ENCODE data around the gene USP25.
A peak's percentile ranks its signal among the peaks of the same experiment; 100 is the strongest.
"Not testable (repeated sequence)": the region's sequence is repeated elsewhere in the genome, so short reads cannot be mapped to it uniquely, and the experiment has no call there.

USP25 gene

GRCh38 chr21:15729346-15729673 is 472 bp upstream of the USP25 start:
- TF ChIP-seq, protein P1, sequence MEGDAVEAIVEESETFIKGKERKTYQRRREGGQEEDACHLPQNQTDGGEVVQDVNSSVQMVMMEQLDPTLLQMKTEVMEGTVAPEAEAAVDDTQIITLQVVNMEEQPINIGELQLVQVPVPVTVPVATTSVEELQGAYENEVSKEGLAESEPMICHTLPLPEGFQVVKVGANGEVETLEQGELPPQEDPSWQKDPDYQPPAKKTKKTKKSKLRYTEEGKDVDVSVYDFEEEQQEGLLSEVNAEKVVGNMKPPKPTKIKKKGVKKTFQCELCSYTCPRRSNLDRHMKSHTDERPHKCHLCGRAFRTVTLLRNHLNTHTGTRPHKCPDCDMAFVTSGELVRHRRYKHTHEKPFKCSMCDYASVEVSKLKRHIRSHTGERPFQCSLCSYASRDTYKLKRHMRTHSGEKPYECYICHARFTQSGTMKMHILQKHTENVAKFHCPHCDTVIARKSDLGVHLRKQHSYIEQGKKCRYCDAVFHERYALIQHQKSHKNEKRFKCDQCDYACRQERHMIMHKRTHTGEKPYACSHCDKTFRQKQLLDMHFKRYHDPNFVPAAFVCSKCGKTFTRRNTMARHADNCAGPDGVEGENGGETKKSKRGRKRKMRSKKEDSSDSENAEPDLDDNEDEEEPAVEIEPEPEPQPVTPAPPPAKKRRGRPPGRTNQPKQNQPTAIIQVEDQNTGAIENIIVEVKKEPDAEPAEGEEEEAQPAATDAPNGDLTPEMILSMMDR (IDR thresholded peaks at IDR 0.05; ENCODE audit: control extremely low read depth, extremely low read depth, low read depth, missing control alignments), result no peak
- ChIA-PET POLR2A (no interaction called here), CTCF (interaction anchor here (1.3 kb wide), 1 partner anchor 1469 kb away, joined by 3 read pairs; no protein-coding TSS in a partner anchor)
- no peak for DNase-seq (ENCODE audit: extremely low spot score)

DNA sequence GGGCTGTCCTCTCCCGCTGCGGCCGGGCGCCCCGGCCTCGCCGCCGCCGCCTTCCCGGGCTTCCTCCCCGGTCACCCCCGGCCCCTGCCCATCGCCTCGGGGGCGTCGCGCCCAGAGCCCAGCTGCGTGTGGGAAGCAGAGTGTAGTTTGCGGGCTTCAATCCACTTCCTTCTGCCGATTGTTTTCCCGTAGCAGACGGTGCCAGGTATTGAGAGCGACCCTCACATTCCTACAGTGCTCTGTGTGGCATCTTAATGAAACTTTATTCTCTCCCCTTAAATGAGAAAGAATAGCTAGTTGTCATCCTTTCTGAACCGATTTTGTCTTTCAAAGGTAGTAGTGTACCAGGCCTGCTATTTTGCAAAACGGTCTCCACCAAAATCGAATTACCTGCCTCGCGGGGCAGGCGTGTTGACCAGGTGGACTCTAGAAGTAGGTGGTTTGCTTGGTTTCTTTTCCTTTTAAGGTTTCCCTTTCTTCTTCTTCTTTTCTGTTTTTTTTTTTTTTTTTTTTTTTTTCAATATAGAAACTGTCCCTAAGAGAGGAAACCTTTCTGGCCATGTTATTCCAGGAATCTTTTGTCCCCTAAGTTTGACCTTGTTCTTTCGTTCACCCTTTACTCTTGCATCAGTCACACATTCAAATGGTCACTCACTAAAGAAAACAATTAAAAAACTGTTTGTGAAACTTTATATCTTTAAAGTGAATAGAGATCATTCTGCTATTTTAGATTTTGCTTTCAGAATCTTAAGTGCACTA is 881 bp downstream of the USP25 start:
- POLR2A ChIA-PET, result no interaction called here
- DNase-seq (ENCODE audit: extremely low spot score), result no peak
- CTCF ChIA-PET, result interaction anchor here (0.9 to 1.5 kb wide), 5 partner anchors 11 to 1470 kb away, joined by 3 to 4 read pairs (median 3); no protein-coding TSS in a partner anchor
- TF ChIP-seq, protein P1 (IDR thresholded peaks at IDR 0.05; ENCODE audit: control extremely low read depth, extremely low read depth, low read depth, missing control alignments), result no peak

GRCh38 chr21:15731243-15731613 is 1.4 kb downstream of the USP25 start:
- no peak for DNase-seq (ENCODE audit: extremely low spot score)
- ChIA-PET CTCF (interaction anchor here (1.0 to 1.5 kb wide), 2 partner anchors 88 to 96 kb away, joined by 3 to 4 read pairs; no protein-coding TSS in a partner anchor), POLR2A (no interaction called here)
- TF ChIP-seq, protein P1 (IDR thresholded peaks at IDR 0.05; ENCODE audit: control extremely low read depth, extremely low read depth, low read depth, missing control alignments), result no peak

- POLR2A ChIA-PET, result no interaction called here
Measured at GRCh38 chr21:15732290-15732995, 2.7 kb downstream of the USP25 start.

GRCh38 chr21:15732996-15733329 is 3.2 kb downstream of the USP25 start:
- POLR2A ChIA-PET, result no interaction called here
- DNase-seq (ENCODE audit: extremely low spot score), result no peak
- TF ChIP-seq, protein P1 (IDR thresholded peaks at IDR 0.05; ENCODE audit: control extremely low read depth, extremely low read depth, low read depth, missing control alignments), result no peak
- CTCF ChIA-PET, result interaction anchor here (0.8 kb wide), 1 partner anchor 250 kb away, joined by 3 read pairs; no protein-coding TSS in a partner anchor

More at GRCh38 chr21:15732290-15732995, 2.7 kb downstream of the USP25 start:
- CTCF ChIA-PET, result interaction anchor here (0.8 to 1.0 kb wide), 2 partner anchors 10 to 250 kb away, joined by 3 to 4 read pairs; no protein-coding TSS in a partner anchor
- TF ChIP-seq, protein P1 (IDR thresholded peaks at IDR 0.05; ENCODE audit: control extremely low read depth, extremely low read depth, low read depth, missing control alignments), result no peak
- DNase-seq (ENCODE audit: extremely low spot score), result peak; percentile 69

DNA sequence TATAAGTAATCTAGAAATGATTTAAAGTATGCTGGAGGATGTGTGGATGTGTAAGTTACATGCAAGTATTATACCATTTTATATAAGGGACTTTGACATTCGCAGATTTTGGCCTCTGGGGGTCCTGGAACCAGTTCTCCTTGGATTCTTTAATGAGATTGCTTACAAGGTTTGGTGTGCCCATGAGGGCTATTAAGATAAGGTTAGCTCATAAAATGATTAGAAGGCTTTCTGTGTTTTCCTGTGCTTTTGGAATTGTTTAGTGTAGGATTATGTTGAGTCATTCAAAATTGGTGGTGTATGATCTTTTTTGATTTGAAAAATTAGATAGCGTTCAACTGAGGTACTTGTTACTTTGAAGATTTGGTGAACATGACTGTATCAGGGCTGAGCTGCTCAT is 5.6 kb downstream of the USP25 start:
- POLR2A ChIA-PET, result no interaction called here
- CTCF ChIA-PET, result interaction anchor here (1.6 kb wide), 1 partner anchor 14 kb away, joined by 3 read pairs; no protein-coding TSS in a partner anchor
- TF ChIP-seq, protein P1 (IDR thresholded peaks at IDR 0.05; ENCODE audit: control extremely low read depth, extremely low read depth, low read depth, missing control alignments), result no peak
- DNase-seq (ENCODE audit: extremely low spot score), result no peak

DNA sequence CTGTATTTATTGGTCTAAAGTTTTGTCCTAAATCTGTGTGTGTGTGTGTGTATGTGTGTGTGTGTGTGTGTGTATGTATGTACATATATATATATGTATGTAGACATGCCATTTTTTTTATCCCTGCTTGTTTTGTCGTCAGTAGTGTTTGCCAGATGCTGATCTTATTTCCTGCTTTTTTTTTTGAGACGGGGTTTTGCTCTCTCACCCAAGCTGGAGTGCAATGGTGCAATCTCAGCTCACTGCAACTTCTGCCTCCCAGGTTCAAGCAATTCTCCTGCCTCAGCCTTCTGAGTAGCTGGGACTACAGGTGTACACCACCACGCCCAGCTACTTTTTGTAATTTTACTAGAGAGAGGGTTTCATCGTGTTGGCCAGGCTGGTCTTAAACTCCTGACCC is 6.1 kb downstream of the USP25 start:
- POLR2A ChIA-PET; DNase-seq (ENCODE audit: extremely low spot score): not testable (repeated sequence)
- CTCF ChIA-PET, result interaction anchor here (1.6 kb wide), 1 partner anchor 13 kb away, joined by 3 read pairs; no protein-coding TSS in a partner anchor

- POLR2A ChIA-PET; CTCF ChIA-PET; DNase-seq (ENCODE audit: extremely low spot score): not testable (repeated sequence)
Measured at GRCh38 chr21:15738779-15739178, 9.0 kb downstream of the USP25 start.
